Activated T-cell treated with anti-CD3 and anti-CD28 coated beads for 24 hours (primary cell): ENCODE measurements around the gene CCND2.

Experiments
- DNase-seq: peaks from one replicate; pipeline ENCODE4 v3.0.0-alpha.2; 2020; ENCODE audit warnings: low read depth

Gene CCND2

DNA sequence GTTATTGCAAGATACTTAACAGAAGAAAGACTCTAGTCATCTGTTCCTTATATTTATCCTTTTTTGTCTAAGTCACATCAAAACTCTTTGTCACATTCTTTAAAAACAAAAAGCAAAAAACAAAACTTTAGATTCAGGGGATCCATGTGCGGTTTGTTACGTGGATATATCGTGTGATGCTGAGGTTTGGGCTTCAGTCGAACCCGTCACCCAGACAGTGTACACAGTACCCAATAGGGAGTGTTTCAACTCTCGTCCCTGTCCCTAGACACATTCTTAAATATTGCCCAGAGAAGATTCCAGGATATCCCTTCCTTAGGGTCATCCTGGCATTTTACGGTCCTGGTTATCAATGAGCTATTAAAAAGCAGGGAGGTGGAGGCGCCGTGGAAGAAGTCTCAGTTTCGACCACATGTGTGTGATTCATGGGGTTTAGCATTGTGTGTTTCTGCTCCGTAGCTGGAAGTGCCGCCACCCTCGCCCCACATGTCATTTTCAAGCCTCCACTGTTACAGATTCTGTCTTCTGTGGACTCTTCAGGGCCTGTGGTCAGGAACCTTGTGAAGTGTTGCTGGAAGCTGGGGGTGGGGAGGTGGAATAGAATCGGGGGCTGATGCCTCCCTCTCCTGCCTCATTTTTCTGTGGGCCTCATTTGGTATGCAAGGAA, 19.9 kb downstream of the CCND2 start:
- DNase-seq: peak; percentile 41

DNA sequence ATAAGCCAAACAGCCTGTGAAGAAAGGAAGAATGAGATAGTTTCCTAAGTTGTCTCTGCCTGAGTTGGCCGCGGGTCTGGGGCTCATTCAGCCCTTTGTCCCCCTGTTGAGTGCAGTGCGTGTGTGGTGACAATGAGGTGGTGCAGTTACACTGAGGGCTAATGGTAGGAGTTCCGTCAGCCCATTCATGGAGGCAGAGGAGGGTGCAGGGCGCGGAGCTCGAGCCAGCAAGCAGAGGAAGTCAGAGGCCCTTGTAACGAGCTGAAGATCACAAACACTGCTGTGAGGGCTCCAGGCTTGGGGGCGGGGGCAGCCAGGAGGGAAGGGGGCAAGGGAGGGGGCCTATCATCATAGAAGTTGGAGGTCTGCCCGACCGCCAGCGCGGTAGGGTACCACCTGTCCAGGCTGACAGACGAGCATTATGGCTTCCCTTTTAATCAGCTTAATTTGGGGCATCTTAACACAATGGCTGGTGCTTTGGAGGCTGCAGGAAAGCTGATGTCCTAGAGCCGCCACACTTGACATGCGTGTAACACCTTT, 20.5 kb downstream of the CCND2 start:
- DNase-seq: no peak

DNA sequence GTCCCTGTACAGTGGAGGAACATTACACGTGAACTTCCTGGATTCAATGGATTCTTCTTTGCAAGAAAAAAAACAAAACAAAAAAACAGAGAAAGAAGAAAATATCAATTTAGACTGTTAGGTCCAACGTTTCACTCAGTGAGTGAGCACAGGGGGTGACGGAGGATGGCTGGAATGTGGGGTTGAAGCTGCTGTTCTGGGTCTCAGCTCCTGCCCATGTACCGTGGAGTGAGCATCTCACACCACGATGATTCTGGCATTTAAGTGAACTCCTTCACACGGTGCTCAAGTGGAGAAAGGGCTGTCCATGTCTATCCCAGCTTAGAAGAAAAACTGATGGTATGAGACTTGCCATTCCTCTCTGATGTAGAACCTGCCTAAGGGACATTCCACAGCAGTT, 23.2 kb downstream of the CCND2 start:
- no peak for DNase-seq

DNA sequence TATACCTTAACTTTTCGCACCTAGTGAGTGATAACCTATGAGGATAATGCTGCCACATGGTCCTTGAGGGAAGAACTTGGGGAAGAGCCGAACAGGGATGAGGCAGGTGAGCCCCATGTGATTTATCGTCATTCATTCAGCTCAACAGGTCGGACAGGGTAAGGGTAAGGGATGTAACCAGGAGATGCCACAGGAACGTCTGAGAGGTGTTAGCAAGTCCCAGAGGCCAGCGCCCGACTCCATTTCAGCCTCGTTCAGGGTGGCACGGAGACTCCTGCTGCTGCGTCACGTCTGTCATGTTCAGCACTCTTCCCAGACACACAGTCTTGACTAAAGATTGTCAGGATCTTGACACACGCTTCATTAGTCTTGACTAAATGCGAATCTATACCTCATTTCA, 24.1 kb downstream of the CCND2 start:
- no peak for DNase-seq

DNA sequence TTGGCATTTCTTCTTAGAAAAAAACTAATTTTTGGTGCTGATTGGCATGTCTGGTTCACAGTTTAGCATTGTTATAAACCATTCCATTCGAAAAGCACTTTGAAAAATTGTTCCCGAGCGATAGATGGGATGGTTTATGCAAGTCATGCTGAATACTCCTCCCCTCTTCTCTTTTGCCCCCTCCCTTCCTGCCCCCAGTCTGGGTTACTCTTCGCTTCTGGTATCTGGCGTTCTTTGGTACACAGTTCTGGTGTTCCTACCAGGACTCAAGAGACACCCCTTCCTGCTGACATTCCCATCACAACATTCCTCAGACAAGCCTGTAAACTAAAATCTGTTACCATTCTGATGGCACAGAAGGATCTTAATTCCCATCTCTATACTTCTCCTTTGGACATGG, 27.3 kb downstream of the CCND2 start:
- DNase-seq: no peak

DNA sequence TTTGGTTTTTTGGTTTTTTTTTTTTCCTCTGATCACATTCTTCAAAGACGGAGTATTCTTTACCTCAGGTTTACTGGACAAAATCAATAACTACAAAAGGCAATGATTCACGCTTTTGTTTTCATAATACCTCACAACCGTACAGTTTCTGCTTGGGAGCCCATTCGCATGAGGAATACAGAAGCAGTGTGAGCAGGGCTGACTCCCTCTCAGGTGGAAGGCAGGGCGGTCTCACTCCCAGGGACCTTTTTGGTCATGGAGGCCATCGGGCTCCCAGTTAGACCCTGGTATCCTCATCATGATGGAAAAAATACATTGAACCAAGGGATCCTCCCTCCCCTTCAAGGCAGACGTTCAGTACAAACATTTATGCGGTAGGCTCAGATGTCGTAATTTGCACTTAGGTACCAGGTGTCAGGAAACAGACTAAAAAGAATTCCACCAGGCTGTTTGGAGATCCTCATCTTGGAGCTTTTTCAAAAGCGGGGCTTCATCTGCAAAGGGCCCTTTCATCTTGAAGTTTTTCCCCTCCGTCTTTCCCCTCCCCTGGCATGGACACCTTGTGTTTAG, 28.5 kb downstream of the CCND2 start:
- no peak for DNase-seq

DNA sequence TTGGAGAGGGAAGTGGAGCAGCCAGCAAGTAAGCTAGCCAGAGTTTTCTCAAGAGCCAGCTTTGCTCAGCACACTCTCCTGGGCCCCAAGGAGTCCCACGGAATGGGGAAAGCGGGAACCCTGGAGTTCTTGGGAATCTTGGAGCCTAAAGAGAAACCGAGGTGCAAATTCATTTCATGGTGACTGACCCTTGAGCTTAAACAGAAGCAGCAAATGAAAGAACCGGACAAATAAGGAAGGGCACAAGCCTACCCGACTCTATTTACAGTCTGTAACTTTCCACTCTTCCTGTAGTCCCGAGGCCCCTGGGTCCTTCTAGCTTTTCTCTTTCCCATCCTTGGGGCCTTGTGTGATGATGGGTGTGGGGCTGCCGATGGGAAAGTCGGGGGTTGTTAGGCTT, 29.3 kb downstream of the CCND2 start:
- DNase-seq: no peak

DNA sequence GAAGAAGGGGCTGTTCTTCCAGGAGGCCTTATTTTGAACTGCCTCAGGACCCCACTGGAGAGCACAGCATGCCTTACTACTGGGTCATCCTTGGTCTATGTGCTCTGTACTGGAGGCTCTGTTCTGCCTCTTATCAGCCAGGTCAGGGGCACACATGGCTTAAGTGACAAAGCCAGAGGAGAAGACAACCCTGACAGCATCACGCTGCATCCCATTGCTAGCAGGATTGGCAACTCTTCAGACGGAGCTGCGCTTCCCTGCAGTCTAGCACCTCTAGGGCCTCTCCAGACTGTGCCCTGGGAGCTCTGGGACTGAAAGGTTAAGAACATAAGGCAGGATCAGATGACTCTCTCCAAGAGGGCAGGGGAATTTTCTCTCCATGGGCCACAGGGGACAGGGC, 30.2 kb downstream of the CCND2 start:
- no peak for DNase-seq

DNA sequence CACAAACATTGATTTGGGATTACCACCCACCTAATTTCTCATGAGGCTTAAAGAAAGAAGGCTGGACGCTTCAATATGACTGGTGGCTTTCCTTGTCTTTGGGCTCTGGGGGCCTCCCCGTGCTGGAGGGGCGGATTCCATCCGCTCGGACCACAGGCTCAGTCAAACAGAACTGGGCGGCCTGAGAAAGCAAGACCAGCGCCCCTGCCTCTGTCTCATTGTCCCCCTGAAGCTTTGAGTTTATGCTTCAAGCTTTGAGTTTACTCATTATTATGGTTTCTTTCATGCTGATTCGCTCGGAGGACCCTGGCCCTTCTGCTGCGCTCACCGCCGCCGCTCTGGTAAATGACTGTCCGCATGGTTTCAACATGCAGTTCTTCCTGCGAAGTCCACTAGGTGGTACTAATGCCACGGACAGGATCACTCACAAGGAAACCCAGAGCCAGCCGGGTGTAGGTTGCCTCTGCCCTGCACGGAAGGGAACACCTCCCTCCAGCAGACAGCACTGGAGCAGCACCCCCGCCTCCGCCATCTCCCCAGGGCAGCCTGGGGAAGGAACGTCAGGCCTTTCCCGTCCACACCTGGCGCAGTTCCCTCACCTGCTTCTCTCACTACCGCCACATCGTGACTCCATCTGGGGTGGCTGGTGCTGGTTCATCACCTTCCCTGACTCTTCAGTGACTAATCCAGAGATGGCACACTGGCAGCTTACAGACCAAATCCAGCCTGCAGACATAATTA, 34.2 kb downstream of the CCND2 start:
- DNase-seq: no peak

DNA sequence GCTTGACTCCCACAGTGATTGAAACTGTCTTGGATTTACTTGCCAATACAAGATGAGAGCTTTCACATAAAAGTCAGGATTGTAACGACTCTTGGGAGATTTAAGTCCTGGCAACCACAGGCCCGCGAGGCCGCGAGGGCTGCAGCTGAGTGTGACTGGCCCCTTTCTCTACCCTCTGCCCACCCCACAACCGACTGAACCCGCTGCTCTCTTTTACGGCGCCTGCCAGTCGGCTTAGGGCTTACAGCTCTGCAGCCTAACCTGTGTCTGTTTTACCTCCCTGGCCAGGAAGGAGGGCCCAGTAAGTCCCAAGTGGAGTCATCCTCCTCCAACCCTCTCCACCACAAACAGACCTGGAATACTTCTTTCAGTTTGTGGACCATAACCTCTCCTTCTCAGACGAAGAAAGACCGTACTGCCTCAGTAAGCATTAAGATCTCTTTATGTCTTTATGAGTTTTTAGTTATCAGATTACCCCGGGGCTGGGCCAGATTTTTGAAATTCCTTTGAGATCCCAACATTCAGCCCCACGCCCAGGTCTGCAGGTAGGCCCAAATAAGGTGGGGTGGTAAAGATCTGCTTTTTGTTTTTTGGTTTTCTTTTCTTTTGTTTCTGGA, 34.9 kb downstream of the CCND2 start:
- DNase-seq: no peak

DNA sequence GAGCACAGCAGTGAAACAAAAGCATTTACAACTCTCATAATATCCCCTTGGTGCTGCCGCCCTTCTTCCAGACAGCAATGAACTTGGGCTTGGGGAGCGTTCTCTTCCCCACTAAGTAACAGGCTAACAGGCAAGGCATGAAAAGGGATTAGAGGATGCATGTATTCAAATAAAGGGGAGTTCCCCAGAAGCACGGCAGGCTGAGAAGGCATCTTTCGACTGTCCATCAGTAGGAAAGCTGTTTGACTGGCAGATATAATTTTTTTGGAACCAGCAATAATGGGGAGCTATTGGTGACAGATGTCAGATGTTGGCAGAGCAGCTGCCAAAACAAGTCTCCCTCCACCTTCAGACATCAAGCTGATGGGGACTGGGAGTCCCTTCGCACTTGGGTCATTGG, 38.2 kb downstream of the CCND2 start:
- DNase-seq: no peak

DNA sequence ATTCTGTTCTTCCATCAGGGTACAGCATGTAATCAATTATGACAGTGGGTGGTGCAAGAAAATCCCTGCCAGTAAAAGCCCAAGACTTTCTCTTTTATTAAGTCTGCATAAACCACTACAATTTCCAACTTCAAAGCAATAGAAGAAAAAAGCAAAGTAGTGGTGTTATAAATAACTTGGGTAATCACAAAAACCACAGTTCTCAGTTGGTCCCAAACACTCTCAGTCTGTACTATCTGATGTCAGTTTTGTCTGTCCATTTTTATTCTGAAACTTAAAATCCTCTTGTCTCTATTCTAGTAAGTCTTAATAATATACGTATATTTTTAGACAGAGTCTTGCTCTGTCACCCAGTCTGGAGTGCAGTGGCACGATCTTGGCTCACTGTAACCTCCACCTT, 38.7 kb downstream of the CCND2 start:
- DNase-seq: no peak

DNA sequence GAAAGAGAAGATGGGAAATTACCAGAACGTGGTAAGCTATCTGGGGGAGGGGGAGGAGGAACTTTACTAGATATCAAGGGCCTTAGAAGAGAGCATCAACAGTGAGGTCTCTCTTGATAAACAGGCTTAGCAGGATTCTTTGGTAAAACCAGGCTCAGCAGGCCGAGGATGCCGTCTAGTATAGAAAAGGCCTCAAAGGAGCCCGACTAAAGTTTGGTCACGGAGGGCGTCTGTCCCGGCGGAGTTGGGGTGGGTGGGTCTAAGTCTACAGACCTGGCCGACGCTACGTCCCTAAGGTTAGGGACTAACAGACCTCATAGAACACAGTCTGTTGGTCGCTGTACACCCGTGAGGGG, 46.9 kb downstream of the CCND2 start:
- DNase-seq: no peak

DNA sequence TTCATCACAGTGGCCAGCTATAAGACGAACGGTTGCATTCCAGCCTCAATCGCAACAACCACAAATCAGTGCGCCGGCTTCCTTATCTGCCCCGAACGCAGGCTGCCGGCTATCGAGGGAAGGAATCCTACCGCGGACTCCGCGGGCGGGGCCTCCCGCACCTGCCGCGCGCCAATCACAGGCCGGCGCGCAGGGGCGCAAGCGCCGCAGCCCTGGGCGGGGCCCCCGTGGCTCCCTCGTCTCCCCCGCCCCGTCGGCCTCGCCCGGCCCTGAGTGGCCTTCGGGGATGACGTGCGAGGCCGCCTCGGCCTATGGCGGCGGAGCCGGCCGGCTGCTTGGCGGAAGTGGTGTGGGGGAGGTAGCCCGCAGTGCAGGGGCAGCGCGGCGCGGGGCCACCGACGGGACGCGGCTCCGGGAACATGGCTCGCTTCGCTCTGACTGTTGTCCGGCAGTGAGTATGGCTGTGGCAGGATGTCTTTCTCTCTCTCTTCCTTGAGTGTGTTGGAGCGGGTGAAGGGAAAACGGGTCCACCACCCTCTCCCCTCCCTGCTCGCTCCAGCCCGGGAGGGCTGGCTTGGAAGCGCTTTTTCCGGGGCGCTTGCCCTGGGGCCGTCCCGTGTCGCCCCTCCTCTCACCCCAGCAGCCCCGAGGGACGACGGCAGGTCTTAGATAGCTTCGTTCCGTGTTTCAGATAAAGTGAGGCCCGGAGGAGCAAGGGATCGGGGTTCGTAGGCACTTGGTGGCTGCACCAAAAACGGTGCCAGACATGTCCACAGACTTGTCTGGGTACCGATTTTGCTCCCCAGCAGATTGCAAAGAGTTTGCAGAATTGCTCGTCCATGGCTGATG, 47.5 kb downstream of the CCND2 start, which contains the start of gene TIGAR:
TSS of gene TIGAR (plus strand) at position 361 of the 849 bp plus-strand sequence. CDS start at position 420, 59 bp downstream.
- DNase-seq: peak; percentile 89

DNA sequence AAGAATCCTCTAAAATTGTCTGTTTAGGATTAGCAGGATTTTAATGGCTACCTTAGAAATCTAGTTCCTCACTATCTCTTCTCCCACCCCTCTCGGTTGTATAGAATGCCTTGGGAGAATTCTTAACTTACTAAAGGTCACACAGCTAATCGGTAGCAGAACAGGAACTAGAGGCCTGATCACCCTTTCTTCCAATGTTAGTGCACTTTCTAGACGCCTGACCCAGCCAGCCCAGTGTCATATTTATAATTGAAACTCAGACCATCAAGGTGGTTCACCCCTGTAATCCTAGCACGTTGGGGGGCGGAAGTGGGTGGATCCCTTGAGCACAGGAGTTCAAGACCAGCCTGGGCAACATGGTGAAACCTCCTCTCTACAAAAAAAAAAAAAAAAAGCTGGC, 49.2 kb downstream of the CCND2 start:
- DNase-seq: no peak
